HG03039 (cell line): ENCODE results near the gene FAM181A.

Experiments
- ATAC-seq: cut with Tn5 transposase; IDR thresholded peaks from one replicate; pipeline ENCODE4 v1.9.1; 2021; ENCODE audit warnings: mild to moderate bottlenecking, moderate library complexity; ENCODE audit not compliant: unreplicated experiment

Gene FAM181A

GRCh38 chr14:93976477-93977057 lies 49.4 kb downstream of the FAM181A start, which contains the start of gene ASB2:
TSS of gene ASB2 (minus strand) at chr14:93976570. CDS start at chr14:93964539, 12,031 bp downstream.
- peak; percentile 12 for ATAC-seq

GRCh38 chr14:93977171-93977570 lies 50.0 kb downstream of the FAM181A start:
- ATAC-seq, result no peak

GRCh38 chr14:93977790-93978581 lies 50.8 kb downstream of the FAM181A start:
- ATAC-seq, result no peak

- no peak for ATAC-seq
Measured at GRCh38 chr14:93978735-93979134, 51.6 kb downstream of the FAM181A start.
